ENCODE results near the gene LYAR. TPM values are rescaled to one million over a fixed set of nuclear protein-coding genes. Genes with fewer than 3 reads are reported as not detected.

The LYAR gene
- total and polyA plus RNA-seq, 2 of the 13 experiments (the other 11 are each of a cell fraction or from before 2014, with no cell fraction given): 7.8 to 94.2 TPM

GRCh38 chr4:4289941-4290850, at the start of gene LYAR, which contains the start of gene ZBTB49 (continued):
- no peak for TF ChIP-seq ZBTB49 (CRISPR knock-in tag; IDR thresholded peaks at IDR 0.05; ENCODE audit: borderline replicate concordance)
- TF ChIP-seq PRDM15 (CRISPR knock-in tag; IDR thresholded peaks at IDR 0.05): no peak
- TF ChIP-seq ZNF136 (CRISPR knock-in tag; IDR thresholded peaks at IDR 0.05; ENCODE audit: low read depth): peak; percentile 89
- no peak for TF ChIP-seq MTF1 (CRISPR knock-in tag; IDR thresholded peaks at IDR 0.05)
- TF ChIP-seq ELF3 (CRISPR knock-in tag; IDR thresholded peaks at IDR 0.05): peak; percentile 59
- TF ChIP-seq MXI1 (IDR thresholded peaks at IDR 0.05; ENCODE audit: borderline replicate concordance, low read depth, low read length): peak; percentile 99
- TF ChIP-seq IRF1 (CRISPR knock-in tag; IDR thresholded peaks at IDR 0.05; ENCODE audit: low read depth): no peak
- 0 out of 2 replicates have a peak, but pooled peaks have one; percentile 29 for TF ChIP-seq TIGD3 (CRISPR knock-in tag; IDR thresholded peaks at IDR 0.05; ENCODE audit: borderline replicate concordance)
- peak; percentile 76; the same call in 1 of the 2 replicates for TF ChIP-seq FOXK1 (CRISPR knock-in tag; IDR thresholded peaks at IDR 0.05; ENCODE audit: borderline replicate concordance, low read depth)
- TF ChIP-seq ZNF576 (CRISPR knock-in tag; IDR thresholded peaks at IDR 0.05): 0 out of 2 replicates have a peak, but pooled peaks have one; percentile 21
- peak; percentile 56; the same call in 1 of the 2 replicates for TF ChIP-seq KLF15 (CRISPR knock-in tag; IDR thresholded peaks at IDR 0.05; ENCODE audit: borderline replicate concordance)
- TF ChIP-seq NR2F2 (IDR thresholded peaks at IDR 0.05; ENCODE audit: borderline replicate concordance, low read depth): no peak
- no peak for TF ChIP-seq NBN (conservative IDR thresholded peaks at IDR 0.05)
- peak; percentile 63; the same call in 1 of the 2 replicates for TF ChIP-seq ZNF264 (CRISPR knock-in tag; IDR thresholded peaks at IDR 0.05)
- TF ChIP-seq ATRX (CRISPR knock-in tag; IDR thresholded peaks at IDR 0.05; ENCODE audit: borderline replicate concordance): no peak
- peak; percentile 91; the same call in 1 of the 2 replicates for TF ChIP-seq ZNF253 (CRISPR knock-in tag; IDR thresholded peaks at IDR 0.05; ENCODE audit: borderline replicate concordance)
- no peak; the same call in 1 of the 2 replicates for TF ChIP-seq ZNF460 (CRISPR knock-in tag; IDR thresholded peaks at IDR 0.05; ENCODE audit: borderline replicate concordance)

Data from HepG2 (cell line).